AG09309 (cell line): ENCODE data around the gene ZCCHC17.

Experiments
- DNase-seq: peaks from one replicate; pipeline ENCODE4 v3.0.0-alpha.2; 2010; ENCODE audit warnings: low read depth
- H3K4me3 ChIP-seq: 2 replicates; pipeline ENCODE4 v1.5.1; 2011; ENCODE audit warnings: mild to moderate bottlenecking, low read depth, low read length, moderate library complexity; ENCODE audit not compliant: control insufficient read depth
- CTCF ChIP-seq: IDR thresholded peaks from 2 replicates; pipeline ENCODE4 v1.5.1; 2011; ENCODE audit warnings: mild to moderate bottlenecking, low read depth, low read length, inconsistent platforms; ENCODE audit not compliant: insufficient read depth, control insufficient read depth; ENCODE audit errors: missing control alignments

ZCCHC17 gene

DNA sequence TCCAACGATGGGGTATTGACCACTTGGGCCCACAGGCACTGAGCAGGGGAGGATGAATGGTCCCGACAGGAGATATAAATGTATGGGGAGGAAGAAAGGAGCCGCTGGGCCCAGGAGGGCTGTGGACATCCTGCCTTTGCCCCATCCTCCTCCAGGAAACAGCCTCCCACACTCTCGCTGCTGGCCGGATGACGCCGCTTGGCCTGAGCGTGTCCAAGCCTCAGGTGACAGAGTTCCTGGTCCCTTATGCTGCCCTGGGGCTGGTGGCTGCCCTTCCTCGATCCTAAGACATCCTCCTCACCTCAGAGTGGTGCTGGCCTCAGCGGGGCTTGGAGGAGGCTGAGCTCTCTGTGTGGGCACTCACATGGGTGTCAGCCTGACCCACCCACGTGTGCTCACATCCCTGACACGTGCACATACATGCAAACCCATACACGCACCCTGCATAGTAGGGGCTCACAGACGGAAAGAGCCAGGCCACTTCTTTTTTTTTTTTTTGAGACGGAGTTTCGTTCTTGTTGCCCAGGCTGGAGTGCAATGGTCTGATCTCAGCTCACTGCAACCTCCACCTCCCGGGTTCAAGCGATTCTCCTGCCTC lies 110.3 kb downstream of the ZCCHC17 start:
- H3K4me3 ChIP-seq = no peak overlapping the region
- no peak for DNase-seq

GRCh38 chr1:31408788-31409318 lies 112.0 kb downstream of the ZCCHC17 start:
- no peak overlapping the region for H3K4me3 ChIP-seq
- no peak for DNase-seq
- no peak for TF ChIP-seq CTCF

More for the DNA sequence above, 110.3 kb downstream of the ZCCHC17 start:
- TF ChIP-seq CTCF = no peak

DNA sequence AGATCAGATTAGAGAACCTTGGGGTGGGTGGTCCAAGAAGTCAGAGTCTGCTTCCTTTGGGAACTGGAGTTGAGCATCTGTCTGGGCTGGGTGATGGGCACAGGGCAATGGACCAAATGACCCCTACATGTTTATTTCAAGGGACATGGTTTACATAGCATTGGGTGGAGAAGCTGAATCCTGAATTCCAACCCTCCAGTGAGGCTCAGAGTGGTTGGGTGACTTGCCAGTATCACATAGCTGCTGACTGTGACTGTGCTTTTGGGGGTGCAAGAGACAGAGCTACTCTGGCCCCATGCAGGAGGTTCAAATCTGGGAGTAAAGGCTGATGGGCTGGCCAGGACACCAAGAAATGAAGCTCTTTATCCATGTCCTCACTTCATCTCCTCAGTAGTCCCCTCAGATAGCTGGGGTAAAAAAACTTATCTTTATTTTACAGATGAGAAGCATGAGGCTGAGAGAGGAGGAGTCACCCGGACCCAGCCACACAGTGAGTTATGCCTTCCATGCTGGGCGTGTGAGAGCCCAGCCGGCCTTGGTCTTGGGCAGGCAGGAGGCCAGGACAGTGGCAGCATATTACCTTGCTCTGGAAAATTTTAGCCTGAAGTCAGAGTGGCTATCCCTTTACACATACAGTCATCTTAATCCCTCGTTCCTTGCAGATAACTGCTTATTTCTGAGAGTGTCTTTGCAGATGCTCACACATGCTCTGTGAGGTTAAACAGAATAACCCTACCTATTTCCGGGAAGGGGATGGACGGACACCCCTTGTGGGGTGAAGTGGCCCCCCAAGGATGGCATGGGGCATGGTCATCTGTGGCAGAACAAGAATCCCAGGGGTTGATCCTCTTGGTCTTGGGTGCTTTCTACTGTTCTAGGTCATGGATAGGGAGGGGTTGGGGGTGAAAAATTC lies 113.4 kb downstream of the ZCCHC17 start:
- no peak for DNase-seq
- TF ChIP-seq CTCF = no peak
- no peak overlapping the region for H3K4me3 ChIP-seq

- no peak for DNase-seq
- no peak overlapping the region for H3K4me3 ChIP-seq
- TF ChIP-seq CTCF = no peak
Measured at GRCh38 chr1:31410871-31411270, 114.0 kb downstream of the ZCCHC17 start.

DNA sequence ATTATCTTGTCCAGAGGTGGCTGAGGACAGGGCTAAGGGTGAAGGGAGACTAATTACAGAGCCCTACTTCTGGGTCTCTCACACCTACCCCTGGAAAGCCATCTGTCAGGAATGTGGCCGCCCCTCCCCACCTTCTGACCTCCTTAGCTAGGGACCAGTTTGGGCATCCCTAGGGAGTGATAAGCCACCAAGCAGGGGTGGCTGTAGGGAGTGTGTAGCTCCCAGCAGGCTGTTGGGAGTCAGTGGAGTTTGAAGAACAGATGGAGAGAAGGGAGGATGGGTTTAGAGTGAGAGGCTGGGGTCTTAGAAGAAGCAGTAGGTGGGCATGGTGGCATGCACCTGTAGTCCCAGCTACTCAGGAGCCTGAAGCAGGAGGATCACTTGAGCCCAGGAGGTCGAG lies 115.4 kb downstream of the ZCCHC17 start:
- no peak overlapping the region for H3K4me3 ChIP-seq
- DNase-seq = no peak
- TF ChIP-seq CTCF = no peak

- peak within 1 kb of the TSS; percentile 78 for H3K4me3 ChIP-seq
- no peak for TF ChIP-seq CTCF
- no peak for DNase-seq
Measured at GRCh38 chr1:31412732-31413404, 116.0 kb downstream of the ZCCHC17 start, which contains the start of gene SERINC2. Gene SERINC2, plus strand, starts transcription at chr1:31413213. Its CDS starts 53 bp downstream, at chr1:31413266.
